ENCODE data around the gene PLEKHM3. TPM values are rescaled to one million over a fixed set of nuclear protein-coding genes. Genes with fewer than 3 reads are reported as not detected.
A peak's percentile ranks its signal among the peaks of the same experiment; 100 is the strongest.

The PLEKHM3 gene
- total and polyA plus RNA-seq, 2 of the 13 experiments (the other 11 are each of a cell fraction or from before 2014, with no cell fraction given): 4.5 to 4.7 TPM

GRCh38 chr2:208049006-208049405 is 23.7 kb upstream of the PLEKHM3 start (continued):
- TF ChIP-seq ZNF280B (CRISPR knock-in tag; IDR thresholded peaks at IDR 0.05; ENCODE audit: borderline replicate concordance): no peak
- TF ChIP-seq ZNF569 (CRISPR knock-in tag; IDR thresholded peaks at IDR 0.05; ENCODE audit: borderline replicate concordance): no peak
- TF ChIP-seq NFAT5 (CRISPR knock-in tag; IDR thresholded peaks at IDR 0.05): no peak

- Histone ChIP-seq H2AFZ (ENCODE audit: low read length) (no peak overlapping the region), H3K36me3 (replicated peaks in 1 of 2; ENCODE audit: control insufficient read depth in 1 of 2, insufficient read depth in 2 of 2, low read length in 2 of 2) (no peaks in the 10 kb centered on the region), H3K4me3 (replicated peaks in 1 of 3; ENCODE audit: insufficient read depth in 1 of 3, low read depth in 2 of 3, low read length in 3 of 3) (no peak overlapping the region), H3K27ac (ENCODE audit: extremely low read length, insufficient read depth, low read length) (no peak overlapping the region), H4K20me1 (ENCODE audit: insufficient read depth, low read length) (no peaks in the 10 kb centered on the region), H3K4me1 (ENCODE audit: insufficient read depth, low read length) (peaks cover 17% of the 10 kb centered on the region), H3K79me2 (ENCODE audit: insufficient read depth, low read length) (no peaks in the 10 kb centered on the region), H3K27me3 (ENCODE audit: control insufficient read depth in 1 of 2, insufficient read depth in 2 of 2, low read length in 2 of 2) (peaks cover 0 to 10% of the 10 kb centered on the region in 2 experiments; a peak in 1 of 5 replicates), H3K9me3 (ENCODE audit: low read length) (no peaks in the 10 kb centered on the region), H3K4me2 (ENCODE audit: low read depth, low read length) (0 out of 2 replicates have a peak overlapping the region, but pooled peaks have one; percentile 10), H3K9ac (ENCODE audit: insufficient read depth, low read depth, low read length) (no peak overlapping the region)
- POLR2A ChIA-PET: interaction anchor here (0.8 kb wide), 1 partner anchor 14 kb away, joined by 3 read pairs; no protein-coding TSS in a partner anchor
- DNase-seq (ENCODE audit: low spot score) (no peak), FAIRE-seq (no peak), ATAC-seq (peak; percentile 66)
- in situ Hi-C loops (cut with HindIII; ENCODE audit: extremely low pct_ligation_motif_present, low pct_unique_long_range_greater_than_20kb) (no loop called here), intact Hi-C loops (cut with micrococcal nuclease; ENCODE audit: unreplicated experiment) (no loop called here)
- 2% methylated on average over 3 of the region's 3 CpGs for WGBS (ENCODE audit: low lambda C conversion rate)
- BruUV-seq (replicated peaks): no TSS peak
- CTCF ChIA-PET (ENCODE audit: low intra/inter-chr PET ratio, low total read pairs): no interaction called here
- no peak for TF ChIP-seq ZNF451 (CRISPR knock-in tag; IDR thresholded peaks at IDR 0.05)
- TF ChIP-seq SP1 (IDR thresholded peaks at IDR 0.05): no peak
- no peak for TF ChIP-seq SP1 (CRISPR knock-in tag; IDR thresholded peaks at IDR 0.05)
- TF ChIP-seq ZFP62 (CRISPR knock-in tag; IDR thresholded peaks at IDR 0.05): no peak
- no peak for TF ChIP-seq ZNF235 (CRISPR knock-in tag; IDR thresholded peaks at IDR 0.05; ENCODE audit: borderline replicate concordance)
- no peak for TF ChIP-seq HMGXB4 (CRISPR knock-in tag; IDR thresholded peaks at IDR 0.05; ENCODE audit: borderline replicate concordance in 1 of 2, low read depth in 1 of 2)
Measured at GRCh38 chr2:208047840-208048239, 22.5 kb upstream of the PLEKHM3 start.

All from HepG2 (cell line).